ENCODE measurements around the gene C19orf47.

- TF ChIP-seq CTCF (IDR thresholded peaks at IDR 0.05; ENCODE audit: low read length) (no peak), EZH2 (optimal IDR thresholded peaks at IDR 0.05; ENCODE audit: low read depth, low read length) (no peak)
Measured at GRCh38 chr19:40395956-40396355, 47.8 kb upstream of the C19orf47 start.
